Measurements from ENCODE around the gene KCTD16. TPM values are rescaled to one million over a fixed set of nuclear protein-coding genes. Genes with fewer than 3 reads are reported as not detected.

The KCTD16 gene
- polyA plus RNA-seq, 1 donor (not counting 4 experiments of a cell fraction or from before 2014, with no cell fraction given), result 0.04 TPM

- H3K79me2 ChIP-seq (ENCODE audit: control insufficient read depth, insufficient read depth, low read length), result no peaks in the 10 kb centered on the region
- no peak overlapping the region for H3K27ac ChIP-seq (ENCODE audit: control insufficient read depth, insufficient read depth, low read length)
- FAIRE-seq (no peak), DNase-seq (ENCODE audit: low read depth, low spot score) (no peak)
- H3K9me3 ChIP-seq (ENCODE audit: control insufficient read depth, low read depth, low read length), result no peaks in the 10 kb centered on the region
- H3K9ac ChIP-seq (ENCODE audit: control insufficient read depth, extremely low read depth, insufficient read depth, low read length), result no peak overlapping the region
- H3K27me3 ChIP-seq (ENCODE audit: control insufficient read depth, extremely low read depth, insufficient read depth, low read length), result no peaks in the 10 kb centered on the region
- dilution Hi-C loops (cut with MboI; ENCODE audit: extremely low pct_ligation_motif_present, low sequenced_read_pairs), result no loop called here
- H2AFZ ChIP-seq (ENCODE audit: control insufficient read depth, low read length), result no peak overlapping the region
- no peaks in the 10 kb centered on the region for H3K36me3 ChIP-seq (ENCODE audit: control insufficient read depth in 2 of 2, extremely low read depth in 1 of 2, insufficient read depth in 2 of 2, low read length in 2 of 2)
- no peak overlapping the region for H3K4me2 ChIP-seq (ENCODE audit: control insufficient read depth, extremely low read depth, insufficient read depth, low read depth, low read length)
- TF ChIP-seq EZH2 (IDR thresholded peaks at IDR 0.05; ENCODE audit: low read length) (no peak), CTCF (optimal IDR thresholded peaks at IDR 0.05 in 1 of 3, IDR thresholded peaks at IDR 0.05 in 1 of 3, conservative IDR thresholded peaks at IDR 0.05 in 1 of 3; ENCODE audit: extremely low read depth in 1 of 3, insufficient read depth in 2 of 3, low read length in 3 of 3) (no peak)
- no peaks in the 10 kb centered on the region for H3K4me1 ChIP-seq (ENCODE audit: control insufficient read depth, extremely low read depth, insufficient read depth, low read length)
- H4K20me1 ChIP-seq (ENCODE audit: control insufficient read depth, extremely low read depth, insufficient read depth, low read length), result no peaks in the 10 kb centered on the region
- no peak overlapping the region for H3K4me3 ChIP-seq (ENCODE audit: control insufficient read depth in 2 of 3, extremely low read depth in 1 of 3, insufficient read depth in 2 of 3, low read depth in 1 of 3, low read length in 3 of 3)
- no peaks in the 10 kb centered on the region for H3K9me1 ChIP-seq (ENCODE audit: control insufficient read depth, extremely low read depth, insufficient read depth, low read length)
Observed at GRCh38 chr5:144463481-144464223, 293.0 kb downstream of the KCTD16 start.

GRCh38 chr5:144464306-144464705, 293.6 kb downstream of the KCTD16 start:
- H3K27ac ChIP-seq (ENCODE audit: control insufficient read depth, insufficient read depth, low read length), result no peak overlapping the region
- TF ChIP-seq CTCF (optimal IDR thresholded peaks at IDR 0.05 in 1 of 3, IDR thresholded peaks at IDR 0.05 in 1 of 3, conservative IDR thresholded peaks at IDR 0.05 in 1 of 3; ENCODE audit: extremely low read depth in 1 of 3, insufficient read depth in 2 of 3, low read length in 3 of 3), result no peak
- no peak for TF ChIP-seq EZH2 (IDR thresholded peaks at IDR 0.05; ENCODE audit: low read length)
- dilution Hi-C loops (cut with MboI; ENCODE audit: extremely low pct_ligation_motif_present, low sequenced_read_pairs), result no loop called here
- no peak overlapping the region for H3K9ac ChIP-seq (ENCODE audit: control insufficient read depth, extremely low read depth, insufficient read depth, low read length)
- H3K27me3 ChIP-seq (ENCODE audit: control insufficient read depth, extremely low read depth, insufficient read depth, low read length), result no peaks in the 10 kb centered on the region
- no peaks in the 10 kb centered on the region for H3K9me3 ChIP-seq (ENCODE audit: control insufficient read depth, low read depth, low read length)
- FAIRE-seq, result no peak
- no peak overlapping the region for H3K4me2 ChIP-seq (ENCODE audit: control insufficient read depth, extremely low read depth, insufficient read depth, low read depth, low read length)
- H3K79me2 ChIP-seq (ENCODE audit: control insufficient read depth, insufficient read depth, low read length), result no peaks in the 10 kb centered on the region
- H2AFZ ChIP-seq (ENCODE audit: control insufficient read depth, low read length), result no peak overlapping the region
- H3K36me3 ChIP-seq (ENCODE audit: control insufficient read depth in 2 of 2, extremely low read depth in 1 of 2, insufficient read depth in 2 of 2, low read length in 2 of 2), result no peaks in the 10 kb centered on the region
- H4K20me1 ChIP-seq (ENCODE audit: control insufficient read depth, extremely low read depth, insufficient read depth, low read length), result no peaks in the 10 kb centered on the region
- no peaks in the 10 kb centered on the region for H3K4me1 ChIP-seq (ENCODE audit: control insufficient read depth, extremely low read depth, insufficient read depth, low read length)
- no peaks in the 10 kb centered on the region for H3K9me1 ChIP-seq (ENCODE audit: control insufficient read depth, extremely low read depth, insufficient read depth, low read length)
- no peak for DNase-seq (ENCODE audit: low read depth, low spot score)
- H3K4me3 ChIP-seq (ENCODE audit: control insufficient read depth in 2 of 3, extremely low read depth in 1 of 3, insufficient read depth in 2 of 3, low read depth in 1 of 3, low read length in 3 of 3), result no peak overlapping the region
